Neural crest cell (in vitro differentiated cells): ENCODE measurements around the gene SS18L1. TPM values are rescaled to one million over a fixed set of nuclear protein-coding genes. Genes with fewer than 3 reads are reported as not detected.

Experiments used
- DNase-seq: peaks from one replicate; pipeline ENCODE4 v3.0.0; 2021; ENCODE audit warnings: low read depth, mixed read lengths, low spot score
- H3K27ac Mint-ChIP-seq: one replicate; pipeline ENCODE4 v1.8.0; 2021; ENCODE audit warnings: mild to moderate bottlenecking, mixed read lengths; ENCODE audit not compliant: unreplicated experiment
- H3K27me3 Mint-ChIP-seq: 2 replicates; pipeline ENCODE4 v1.8.0; 2021; ENCODE audit warnings: low read depth, mild to moderate bottlenecking, mixed read lengths
- H3K36me3 Mint-ChIP-seq: 2 replicates; pipeline ENCODE4 v1.8.0; 2021; ENCODE audit warnings: low read depth, mild to moderate bottlenecking, mixed read lengths
- H3K4me1 Mint-ChIP-seq: 2 replicates; pipeline ENCODE4 v1.8.0; 2021; ENCODE audit warnings: mixed read lengths
- H3K4me3 Mint-ChIP-seq: one replicate; pipeline ENCODE4 v1.8.0; 2021; ENCODE audit warnings: mild to moderate bottlenecking, mixed read lengths
- H3K9me3 Mint-ChIP-seq: 2 replicates; pipeline ENCODE4 v1.8.0; 2021; ENCODE audit warnings: mixed read lengths
- total RNA-seq: library from RNA; stranded (reverse); gene quantifications from 2 replicates; pipeline ENCODE4 v1.2.1, GENCODE V29; 2021
- TF ChIP-seq, protein P1 (sequence below): fragments of 200-600 bp; sonication (generic); conservative IDR thresholded peaks from 2 replicates; pipeline ENCODE4 v1.5.0; 2021; ENCODE audit warnings: antibody characterized with exemption, mild to moderate bottlenecking

The SS18L1 gene
- total RNA-seq, 1 donor from 2014 or later = 30.0 TPM

DNA sequence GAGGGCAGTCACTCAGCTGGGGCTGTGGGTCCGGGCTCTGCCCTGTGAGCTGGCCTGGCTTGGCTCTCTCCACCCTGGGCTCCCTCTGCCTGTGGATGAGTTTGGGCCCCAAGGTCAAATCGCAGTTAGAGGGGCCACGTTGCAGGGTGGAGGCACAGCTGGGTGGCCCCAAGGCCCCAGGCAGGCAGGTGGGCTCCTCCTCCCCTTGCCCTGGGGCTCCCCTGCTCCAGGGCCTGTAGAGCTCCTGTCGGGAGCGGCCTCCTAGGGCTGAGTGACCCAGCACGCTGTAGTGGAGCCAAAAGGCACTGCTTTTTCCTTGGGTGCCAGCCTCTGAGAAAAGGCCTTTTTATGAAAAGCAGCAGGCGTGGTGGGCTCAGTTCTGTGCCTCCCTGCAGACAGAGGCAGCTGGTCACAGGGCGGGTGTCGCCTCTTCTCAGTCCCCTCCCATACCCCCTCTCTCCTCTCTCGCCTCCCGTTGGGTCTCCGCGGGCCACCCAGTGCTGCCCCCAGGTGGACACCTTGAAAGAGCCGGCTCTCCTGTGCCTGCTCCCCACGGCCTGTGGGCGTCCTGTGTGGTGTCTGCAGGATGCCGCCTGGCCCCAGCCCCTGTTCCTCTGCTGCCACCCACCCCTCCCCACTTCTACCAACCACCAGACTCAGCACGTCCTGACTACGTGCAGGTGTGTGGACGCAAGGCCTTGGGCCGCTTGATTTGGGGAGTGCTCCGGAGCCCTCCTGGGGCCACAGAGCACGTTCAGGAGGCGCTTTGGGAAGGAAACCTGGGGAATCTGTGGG is 13.2 kb downstream of the SS18L1 start:
- H3K4me3 Mint-ChIP-seq = no peak overlapping the region
- no peak overlapping the region for H3K27ac Mint-ChIP-seq
- H3K27me3 Mint-ChIP-seq = no peaks in the 10 kb centered on the region
- DNase-seq = peak; percentile 72
- TF ChIP-seq, protein P1, sequence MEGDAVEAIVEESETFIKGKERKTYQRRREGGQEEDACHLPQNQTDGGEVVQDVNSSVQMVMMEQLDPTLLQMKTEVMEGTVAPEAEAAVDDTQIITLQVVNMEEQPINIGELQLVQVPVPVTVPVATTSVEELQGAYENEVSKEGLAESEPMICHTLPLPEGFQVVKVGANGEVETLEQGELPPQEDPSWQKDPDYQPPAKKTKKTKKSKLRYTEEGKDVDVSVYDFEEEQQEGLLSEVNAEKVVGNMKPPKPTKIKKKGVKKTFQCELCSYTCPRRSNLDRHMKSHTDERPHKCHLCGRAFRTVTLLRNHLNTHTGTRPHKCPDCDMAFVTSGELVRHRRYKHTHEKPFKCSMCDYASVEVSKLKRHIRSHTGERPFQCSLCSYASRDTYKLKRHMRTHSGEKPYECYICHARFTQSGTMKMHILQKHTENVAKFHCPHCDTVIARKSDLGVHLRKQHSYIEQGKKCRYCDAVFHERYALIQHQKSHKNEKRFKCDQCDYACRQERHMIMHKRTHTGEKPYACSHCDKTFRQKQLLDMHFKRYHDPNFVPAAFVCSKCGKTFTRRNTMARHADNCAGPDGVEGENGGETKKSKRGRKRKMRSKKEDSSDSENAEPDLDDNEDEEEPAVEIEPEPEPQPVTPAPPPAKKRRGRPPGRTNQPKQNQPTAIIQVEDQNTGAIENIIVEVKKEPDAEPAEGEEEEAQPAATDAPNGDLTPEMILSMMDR = peak; percentile 73
- peaks cover 24% of the 10 kb centered on the region for H3K36me3 Mint-ChIP-seq
- peaks cover 10% of the 10 kb centered on the region for H3K4me1 Mint-ChIP-seq
- H3K9me3 Mint-ChIP-seq = no peaks in the 10 kb centered on the region

DNA sequence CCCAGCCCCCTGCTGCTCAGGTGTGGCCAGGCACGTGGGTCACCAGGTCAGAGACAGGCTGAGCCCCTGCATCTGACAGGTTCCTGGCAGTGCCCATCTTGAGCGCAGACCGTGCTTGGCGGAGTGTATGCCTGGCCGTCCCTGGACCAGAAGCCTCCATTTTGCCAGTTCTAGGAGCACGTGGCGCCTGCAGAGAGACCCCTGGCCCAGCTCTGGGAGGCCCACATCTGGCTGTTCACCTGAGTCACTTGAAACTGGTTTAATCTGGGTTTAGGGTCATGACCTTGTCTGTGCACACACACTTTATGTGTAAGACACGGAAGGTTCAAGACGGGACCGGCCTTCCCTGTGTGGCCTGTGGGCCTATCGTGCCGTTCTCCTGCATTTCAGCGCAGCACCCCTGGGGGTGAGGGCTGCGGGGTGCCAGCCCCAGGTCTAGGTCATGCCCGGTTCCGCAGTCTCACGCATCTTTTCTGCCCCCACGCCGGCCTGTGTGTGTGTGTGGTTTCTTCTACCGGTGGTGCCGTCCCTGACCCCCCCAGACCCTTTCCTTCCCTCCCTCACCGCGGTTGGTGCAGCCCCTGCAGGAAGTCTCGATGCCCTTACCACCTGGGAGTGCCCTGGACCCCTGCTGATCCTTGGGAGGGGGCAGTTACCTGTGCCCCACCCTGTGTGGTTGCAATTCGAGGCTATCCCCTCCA is 14.0 kb downstream of the SS18L1 start:
- Mint-ChIP-seq H3K9me3 (no peaks in the 10 kb centered on the region), H3K27me3 (no peaks in the 10 kb centered on the region), H3K4me3 (no peak overlapping the region), H3K27ac (no peak overlapping the region), H3K36me3 (peaks cover 19% of the 10 kb centered on the region), H3K4me1 (peaks cover 7% of the 10 kb centered on the region)
- TF ChIP-seq, protein P1 = no peak
- DNase-seq = no peak

DNA sequence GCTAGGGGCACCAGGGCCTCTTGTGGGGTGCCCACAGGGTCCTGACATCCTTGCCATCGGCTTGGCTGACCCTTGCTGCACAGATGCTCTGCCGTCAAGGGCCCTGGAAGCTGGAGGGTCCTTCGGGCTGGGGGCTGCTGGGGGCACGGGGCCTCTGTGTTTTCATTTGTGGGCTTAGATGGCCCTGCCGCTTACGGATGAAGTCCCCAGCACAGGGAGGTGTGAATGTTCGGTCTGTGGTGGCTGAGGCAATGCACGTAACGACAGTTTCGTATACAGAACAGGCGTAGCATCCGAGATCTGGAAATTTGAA is 14.5 kb downstream of the SS18L1 start:
- H3K4me1 Mint-ChIP-seq = peaks cover 7% of the 10 kb centered on the region
- TF ChIP-seq, protein P1 = no peak
- no peak overlapping the region for H3K27ac Mint-ChIP-seq

DNA sequence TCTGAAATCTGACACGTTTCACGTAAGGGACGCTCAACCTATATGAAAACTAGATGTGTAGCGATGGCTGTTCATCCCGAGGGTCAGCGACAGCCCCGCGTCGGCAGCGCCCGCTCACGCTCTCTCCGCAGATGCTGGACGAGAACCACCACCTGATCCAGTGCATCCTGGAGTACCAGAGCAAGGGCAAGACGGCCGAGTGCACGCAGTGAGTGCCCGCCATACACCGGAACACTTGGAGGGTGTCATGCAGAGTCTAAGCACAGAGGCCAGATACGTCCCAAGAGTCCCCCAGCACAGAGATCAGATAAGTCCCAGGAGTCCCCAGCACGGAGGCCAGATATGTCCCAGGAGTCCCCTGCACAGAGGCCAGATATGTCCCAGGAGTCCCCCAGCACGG is 15.0 kb downstream of the SS18L1 start:
- H3K27me3 Mint-ChIP-seq = no peaks in the 10 kb centered on the region
- H3K9me3 Mint-ChIP-seq = no peaks in the 10 kb centered on the region
- TF ChIP-seq, protein P1 = no peak
- H3K4me3 Mint-ChIP-seq = no peak overlapping the region
- H3K4me1 Mint-ChIP-seq = peaks cover 7% of the 10 kb centered on the region
- peaks cover 12% of the 10 kb centered on the region for H3K36me3 Mint-ChIP-seq
- no peak for DNase-seq
- H3K27ac Mint-ChIP-seq = no peak overlapping the region

More for the DNA sequence above, 14.5 kb downstream of the SS18L1 start:
- H3K4me3 Mint-ChIP-seq = no peak overlapping the region
- H3K9me3 Mint-ChIP-seq = no peaks in the 10 kb centered on the region
- peaks cover 14% of the 10 kb centered on the region for H3K36me3 Mint-ChIP-seq
- no peak for DNase-seq
- no peaks in the 10 kb centered on the region for H3K27me3 Mint-ChIP-seq

DNA sequence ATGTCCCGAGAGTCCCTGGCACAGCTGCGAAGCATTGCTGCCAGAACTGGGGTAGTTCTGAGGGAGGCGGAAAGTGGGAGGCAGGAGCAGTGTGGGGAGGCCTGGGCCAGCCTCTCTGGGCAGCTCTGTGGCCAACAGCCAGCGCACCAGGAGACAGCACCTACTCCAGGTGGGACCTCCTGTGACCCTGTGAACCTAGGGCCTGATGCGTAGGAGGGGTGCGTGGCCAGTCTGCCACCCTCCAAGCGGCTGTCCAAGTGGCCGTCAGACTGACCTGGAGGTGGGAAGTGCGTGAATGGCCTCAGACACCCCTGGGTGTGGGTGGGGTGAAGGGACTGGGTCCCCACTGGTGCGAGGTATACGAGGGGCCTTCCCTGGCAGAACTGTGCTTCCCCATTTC is 15.5 kb downstream of the SS18L1 start:
- no peak for DNase-seq
- Mint-ChIP-seq H3K27me3 (no peaks in the 10 kb centered on the region), H3K36me3 (peaks cover 7% of the 10 kb centered on the region), H3K4me3 (no peak overlapping the region), H3K4me1 (peaks cover 7% of the 10 kb centered on the region), H3K27ac (no peak overlapping the region), H3K9me3 (no peaks in the 10 kb centered on the region)
- TF ChIP-seq, protein P1 = no peak
